K562 (cell line): Measurements from ENCODE around the gene EIPR1. TPM values are rescaled to one million over a fixed set of nuclear protein-coding genes. Genes with fewer than 3 reads are reported as not detected.

ENCODE experiments used
- ATAC-seq: fragments of 200-7000 bp; cut with Tn5 transposase; 3 replicates; pipeline ENCODE4 v1.9.1; 2020; ENCODE audit warnings: moderate library complexity
- BruUV-seq: library from RNA; stranded (reverse); fragments of 400-500 nt; replicated peaks from 2 replicates; lab custom pipeline; 2021; lab: Mats Ljungman, UMichigan
- CTCF ChIA-PET: fragments of 300-600 bp; formaldehyde crosslinking; extraction: SDS; loops from one replicate; lab custom pipeline; 2021; ENCODE audit warnings: low intra/inter-chr PET ratio; lab: Yijun Ruan, JAX
- POLR2A ChIA-PET: fragments of 300-600, 350-650 bp; sonication (Branson Sonifier 250); formaldehyde crosslinking; extraction: SDS; loops from one replicate; lab custom pipeline; 2021; ENCODE audit warnings: antibody characterized with exemption, inconsistent platforms; lab: Yijun Ruan, JAX
- DNase-seq, 4 experiments: peaks; one replicate each; pipeline versions ENCODE4 v3.0.0 to v3.0.0-alpha.2; 2011 to 2018; ENCODE audit warnings: low spot score in 3 of 4, mixed read lengths in 3 of 4; ENCODE audit errors: extremely low read depth in 1 of 4
- FAIRE-seq: peaks from 2 replicates; lab custom pipeline; 2011; peaks lifted over from hg19 to GRCh38; lab: Jason Lieb, UNC
- H2AFZ ChIP-seq: 2 replicates; pipeline ENCODE4 v1.6.0; 2011; ENCODE audit warnings: low read depth, low read length, control low read depth, inconsistent platforms
- H3K27ac ChIP-seq: fragments of 200-600 bp; 3 replicates; pipeline ENCODE4 v1.8.0; 2011; ENCODE audit warnings: low read depth, mild to moderate bottlenecking, control low read depth, inconsistent platforms, low read length, moderate library complexity, mixed read lengths; ENCODE audit errors: extremely low read depth
- H3K27me3 ChIP-seq, 2 experiments: fragments of 300-600 bp in 1 of 2; 2 replicates in 1 of 2; 3 replicates in 1 of 2; pipeline versions ENCODE4 v1.6.0 to v1.8.0; 2011; ENCODE audit warnings: inconsistent platforms in 2 of 2, low read length in 2 of 2, mild to moderate bottlenecking in 1 of 2, mixed read lengths in 1 of 2, moderate library complexity in 1 of 2; ENCODE audit not compliant: control insufficient read depth in 2 of 2, insufficient read depth in 2 of 2
- H3K36me3 ChIP-seq: fragments of 300-600 bp; 3 replicates; pipeline ENCODE4 v1.8.0; 2011; ENCODE audit warnings: mild to moderate bottlenecking, low read length, inconsistent platforms; ENCODE audit not compliant: control insufficient read depth, insufficient read depth
- H3K4me1 ChIP-seq, 2 experiments: fragments of 200-600 bp in 1 of 2; replicated peaks in 1 of 2; 2 replicates in 1 of 2; 3 replicates in 1 of 2; pipeline versions ENCODE4 v1.5.1 to v1.8.0; 2011; ENCODE audit warnings: inconsistent platforms in 2 of 2, low read length in 2 of 2, mild to moderate bottlenecking in 1 of 2, mixed read lengths in 1 of 2, moderate library complexity in 1 of 2; ENCODE audit not compliant: control insufficient read depth in 2 of 2, insufficient read depth in 2 of 2
- H3K4me2 ChIP-seq: 2 replicates; pipeline ENCODE4 v1.6.1; 2011; ENCODE audit warnings: low read length, control low read depth, inconsistent platforms, mixed read lengths; ENCODE audit not compliant: insufficient read depth
- H3K4me3 ChIP-seq: fragments of 200-600 bp; sonication (generic), shearing (Covaris generic); 2 replicates; pipeline ENCODE4 v1.5.1; 2016; ENCODE audit warnings: control low read depth, inconsistent platforms
- H3K79me2 ChIP-seq: fragments of 200-600 bp; 3 replicates; pipeline ENCODE4 v1.8.0; 2011; ENCODE audit warnings: low read length, inconsistent platforms; ENCODE audit not compliant: control insufficient read depth, insufficient read depth
- H3K9ac ChIP-seq, 2 experiments: 2 replicates each; pipeline versions ENCODE4 v1.6.0 to v1.6.1; 2011; ENCODE audit warnings: low read depth in 2 of 2, low read length in 2 of 2, control low read depth in 1 of 2, inconsistent platforms in 1 of 2, mild to moderate bottlenecking in 1 of 2, mixed read lengths in 1 of 2; ENCODE audit not compliant: insufficient read depth in 1 of 2
- H3K9me1 ChIP-seq: one replicate; pipeline ENCODE4 v1.6.0; 2011; ENCODE audit warnings: inconsistent platforms, mild to moderate bottlenecking, low read length, moderate library complexity; ENCODE audit not compliant: control insufficient read depth, insufficient read depth
- H3K9me3 ChIP-seq: replicated peaks from 2 replicates; pipeline ENCODE4 v1.5.1; 2011; ENCODE audit warnings: low read depth, low read length, inconsistent platforms; ENCODE audit not compliant: control insufficient read depth, insufficient read depth
- H4K20me1 ChIP-seq: replicated peaks from 2 replicates; pipeline ENCODE4 v1.6.1; 2011; ENCODE audit warnings: low read length, inconsistent platforms, mixed read lengths; ENCODE audit not compliant: control insufficient read depth, insufficient read depth
- ARHGAP35 ChIP-seq: fragments of 450-650 bp; IDR thresholded peaks from 2 replicates; pipeline ENCODE4 v1.6.1; 2018; ENCODE audit not compliant: partially characterized antibody
- C11orf30 ChIP-seq: fragments of 450-650 bp; IDR thresholded peaks from 2 replicates; pipeline ENCODE4 v1.6.1; 2016; ENCODE audit warnings: low read depth, mild to moderate bottlenecking
- EGR1 ChIP-seq: fragments of 450-650 bp; conservative IDR thresholded peaks from 2 replicates; pipeline ENCODE4 v1.6.1; 2017; ENCODE audit warnings: mild to moderate bottlenecking
- NELFE ChIP-seq: IDR thresholded peaks from 2 replicates; pipeline ENCODE4 v1.6.1; 2011; ENCODE audit warnings: mild to moderate bottlenecking; ENCODE audit not compliant: insufficient read depth, insufficient read length
- NR1H2 ChIP-seq: sonication (generic); formaldehyde crosslinking; IDR thresholded peaks from 2 replicates; pipeline ENCODE4 v1.4.0; 2020; ENCODE audit warnings: mild to moderate bottlenecking, missing genetic modification reagents
- SNRNP70 ChIP-seq: fragments of 200-400 bp; formaldehyde crosslinking; optimal IDR thresholded peaks from 2 replicates; pipeline ENCODE3; 2017; ENCODE audit warnings: low read depth, low read length
- SRSF3 ChIP-seq: fragments of 200-400 bp; formaldehyde crosslinking; IDR thresholded peaks from 2 replicates; pipeline ENCODE4 v1.6.1; 2016; ENCODE audit warnings: mild to moderate bottlenecking, low read length, moderate library complexity; ENCODE audit not compliant: insufficient read depth
- TBL1XR1 ChIP-seq, 2 experiments: IDR thresholded peaks; 2 replicates each; pipeline ENCODE4 v1.6.1; 2012; ENCODE audit warnings: improper control_type of control experiment in 2 of 2, low read length in 2 of 2, mild to moderate bottlenecking in 1 of 2
- TCFL5 ChIP-seq: fragments of 250-450 bp; sonication (Bioruptor Pico); conservative IDR thresholded peaks from 2 replicates; pipeline ENCODE4 v1.6.1; 2021; ENCODE audit warnings: mild to moderate bottlenecking, moderate library complexity, matching md5 sums
- ZNF24 ChIP-seq: fragments of 450-650 bp; IDR thresholded peaks from 2 replicates; pipeline ENCODE4 v1.6.1; 2016
- ZSCAN32 ChIP-seq: fragments of 450-650 bp; formaldehyde crosslinking; IDR thresholded peaks from 2 replicates; pipeline ENCODE4 v1.4.0; 2020; ENCODE audit warnings: mild to moderate bottlenecking, moderate library complexity
- WGBS: fragments of 100-300 bp; shearing (Covaris generic); methylation state at CpG from one replicate; pipeline ENCODE4 v1.1.6; 2016; ENCODE audit warnings: low coverage, mixed read lengths; ENCODE audit not compliant: insufficient coverage; ENCODE audit errors: missing lambda C conversion rate; 5-methylcytosine and 5-hydroxymethylcytosine counted together
- in situ Hi-C: fragments of 300-500 bp; cut with MboI; formaldehyde crosslinking; loops from 4 replicates; pipeline ENCODE4 v1.15.0; 2018; ENCODE audit warnings: inconsistent platforms, mixed read lengths
- intact Hi-C: fragments of 100-400 bp; cut with micrococcal nuclease; formaldehyde crosslinking; loops from 2 replicates; pipeline ENCODE4 v1.14.2; 2022
- polyA plus RNA-seq, 8 experiments: library from polyadenylated mRNA; depleted of rRNA in 4 of 8; stranded (reverse) in 5 of 8; unstranded in 3 of 8; fragments of >200 nt; fragmentation: Nextera tagmentation in 2 of 8; fragmentation: Illumina TruSeq in 1 of 8; extraction: Ambion mirVana in 2 of 8; extraction: Trizol in 1 of 8; gene quantifications; 2 replicates each; pipeline versions ENCODE4 v1.2.1 to v1.2.3, GENCODE V29; 2011 to 2014; ENCODE audit warnings: inconsistent platforms in 1 of 8, missing spikeins in 1 of 8
- total RNA-seq, 7 experiments: library from RNA; depleted of rRNA in 6 of 7; stranded (reverse); fragments of >200 nt in 6 of 7; fragmentation: Illumina TruSeq in 2 of 7; extraction: Trizol in 2 of 7; gene quantifications; 2 replicates each; pipeline versions ENCODE4 v1.2.1 to v1.2.3, GENCODE V29; 2011 to 2021; ENCODE audit warnings: low replicate concordance in 1 of 7
- TF ChIP-seq, protein P1 (sequence below): fragments of 200-800 bp; sonication (Bioruptor generic); IDR thresholded peaks from 2 replicates; pipeline ENCODE4 v1.6.1; 2017; ENCODE audit warnings: missing genetic modification characterization, missing compliant biosample characterization
- TF ChIP-seq, protein P2 (sequence below), 2 experiments: fragments of 200-800 bp in 1 of 2; sonication (Bioruptor generic) in 1 of 2; sonication (generic) in 1 of 2; formaldehyde crosslinking in 1 of 2; IDR thresholded peaks in 1 of 2; conservative IDR thresholded peaks in 1 of 2; 2 replicates each; pipeline versions ENCODE4 v1.5.0 to v1.6.1; 2016 to 2020; ENCODE audit warnings: missing compliant biosample characterization in 1 of 2, missing genetic modification characterization in 1 of 2, missing genetic modification reagents in 1 of 2
- TF ChIP-seq, protein P3 (sequence below), 2 experiments: IDR thresholded peaks; 2 replicates each; pipeline ENCODE4 v1.6.1; 2011; ENCODE audit warnings: borderline replicate concordance in 1 of 2, control low read depth in 1 of 2, low read depth in 1 of 2, low read length in 1 of 2, mild to moderate bottlenecking in 1 of 2, mixed read lengths in 1 of 2, moderate library complexity in 1 of 2; ENCODE audit not compliant: insufficient read depth in 1 of 2, insufficient read length in 1 of 2, poor library complexity in 1 of 2, severe bottlenecking in 1 of 2; ENCODE audit errors: extremely low read depth in 1 of 2
- TF ChIP-seq, protein P4 (sequence below): sonication (generic); formaldehyde crosslinking; IDR thresholded peaks from 2 replicates; pipeline ENCODE4 v1.9.0; 2022; ENCODE audit warnings: mild to moderate bottlenecking, missing genetic modification reagents

EIPR1 gene
- total and polyA plus RNA-seq, 9 of the 15 experiments (the other 6 are each of a cell fraction or from before 2014, with no cell fraction given) = 19.9 to 54.4 (median 35.9) TPM

DNA sequence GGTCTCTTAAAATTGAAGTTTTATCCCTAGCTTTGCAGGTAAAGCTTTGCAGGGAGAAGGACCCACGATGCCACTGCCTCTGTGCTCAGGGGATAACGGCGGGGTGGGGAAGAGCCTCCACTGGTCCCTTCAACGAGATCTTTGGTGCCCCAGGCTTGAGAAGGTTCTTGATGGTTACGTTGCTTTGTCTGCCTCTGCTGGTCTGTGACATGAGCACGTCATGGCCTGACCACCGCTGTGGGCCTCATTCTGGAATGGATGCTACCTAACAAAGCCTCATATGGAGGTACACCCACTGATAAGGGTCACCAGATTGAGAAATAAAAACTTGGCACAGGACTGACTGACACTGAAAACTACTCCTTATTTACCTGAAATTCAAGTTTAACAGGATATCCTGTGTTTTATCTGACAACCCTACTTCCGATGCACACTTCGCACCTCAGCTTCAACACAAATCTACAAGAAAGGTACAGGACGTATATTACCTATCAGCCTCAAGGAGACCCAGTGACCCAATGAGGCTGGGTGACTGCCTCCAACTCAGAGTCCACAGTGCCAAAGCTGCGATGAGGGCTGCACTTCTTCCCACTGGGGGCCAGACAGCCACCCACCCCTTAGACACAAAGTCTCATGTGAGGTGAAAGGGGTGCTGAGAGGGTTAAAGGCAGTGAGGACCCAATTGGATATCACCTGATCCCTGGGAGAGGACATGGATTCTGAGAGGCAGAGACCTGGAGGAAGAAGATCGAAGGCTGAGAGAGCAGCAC, 64.9 kb downstream of the EIPR1 start:
- no peak for TF ChIP-seq EGR1
- TF ChIP-seq, protein P1, sequence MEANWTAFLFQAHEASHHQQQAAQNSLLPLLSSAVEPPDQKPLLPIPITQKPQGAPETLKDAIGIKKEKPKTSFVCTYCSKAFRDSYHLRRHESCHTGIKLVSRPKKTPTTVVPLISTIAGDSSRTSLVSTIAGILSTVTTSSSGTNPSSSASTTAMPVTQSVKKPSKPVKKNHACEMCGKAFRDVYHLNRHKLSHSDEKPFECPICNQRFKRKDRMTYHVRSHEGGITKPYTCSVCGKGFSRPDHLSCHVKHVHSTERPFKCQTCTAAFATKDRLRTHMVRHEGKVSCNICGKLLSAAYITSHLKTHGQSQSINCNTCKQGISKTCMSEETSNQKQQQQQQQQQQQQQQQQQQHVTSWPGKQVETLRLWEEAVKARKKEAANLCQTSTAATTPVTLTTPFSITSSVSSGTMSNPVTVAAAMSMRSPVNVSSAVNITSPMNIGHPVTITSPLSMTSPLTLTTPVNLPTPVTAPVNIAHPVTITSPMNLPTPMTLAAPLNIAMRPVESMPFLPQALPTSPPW = no peak
- TF ChIP-seq NR1H2 (CRISPR knock-in tag) = no peak
- TF ChIP-seq ZSCAN32 (CRISPR knock-in tag) = no peak
- TF ChIP-seq C11orf30 = no peak
- TF ChIP-seq, protein P2, sequence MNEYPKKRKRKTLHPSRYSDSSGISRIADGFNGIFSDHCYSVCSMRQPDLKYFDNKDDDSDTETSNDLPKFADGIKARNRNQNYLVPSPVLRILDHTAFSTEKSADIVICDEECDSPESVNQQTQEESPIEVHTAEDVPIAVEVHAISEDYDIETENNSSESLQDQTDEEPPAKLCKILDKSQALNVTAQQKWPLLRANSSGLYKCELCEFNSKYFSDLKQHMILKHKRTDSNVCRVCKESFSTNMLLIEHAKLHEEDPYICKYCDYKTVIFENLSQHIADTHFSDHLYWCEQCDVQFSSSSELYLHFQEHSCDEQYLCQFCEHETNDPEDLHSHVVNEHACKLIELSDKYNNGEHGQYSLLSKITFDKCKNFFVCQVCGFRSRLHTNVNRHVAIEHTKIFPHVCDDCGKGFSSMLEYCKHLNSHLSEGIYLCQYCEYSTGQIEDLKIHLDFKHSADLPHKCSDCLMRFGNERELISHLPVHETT (CRISPR knock-in tag; conservative IDR thresholded peaks at IDR 0.05 in 1 of 2, IDR thresholded peaks at IDR 0.05 in 1 of 2) = no peak
- TF ChIP-seq TBL1XR1 (IDR thresholded peaks at IDR 0.05; ENCODE audit: low read length in 2 of 2) = no peak
- TF ChIP-seq, protein P3, sequence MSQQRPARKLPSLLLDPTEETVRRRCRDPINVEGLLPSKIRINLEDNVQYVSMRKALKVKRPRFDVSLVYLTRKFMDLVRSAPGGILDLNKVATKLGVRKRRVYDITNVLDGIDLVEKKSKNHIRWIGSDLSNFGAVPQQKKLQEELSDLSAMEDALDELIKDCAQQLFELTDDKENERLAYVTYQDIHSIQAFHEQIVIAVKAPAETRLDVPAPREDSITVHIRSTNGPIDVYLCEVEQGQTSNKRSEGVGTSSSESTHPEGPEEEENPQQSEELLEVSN (IDR thresholded peaks at IDR 0.05; ENCODE audit: borderline replicate concordance in 1 of 2, extremely low read depth in 1 of 2, insufficient read depth in 1 of 2, insufficient read length in 1 of 2, low read depth in 1 of 2, low read length in 1 of 2, poor library complexity in 1 of 2, severe bottlenecking in 1 of 2) = no peak
- TF ChIP-seq SRSF3 = no peak
- no peak for TF ChIP-seq SNRNP70
- no peak for TF ChIP-seq ZNF24
- TF ChIP-seq, protein P4, sequence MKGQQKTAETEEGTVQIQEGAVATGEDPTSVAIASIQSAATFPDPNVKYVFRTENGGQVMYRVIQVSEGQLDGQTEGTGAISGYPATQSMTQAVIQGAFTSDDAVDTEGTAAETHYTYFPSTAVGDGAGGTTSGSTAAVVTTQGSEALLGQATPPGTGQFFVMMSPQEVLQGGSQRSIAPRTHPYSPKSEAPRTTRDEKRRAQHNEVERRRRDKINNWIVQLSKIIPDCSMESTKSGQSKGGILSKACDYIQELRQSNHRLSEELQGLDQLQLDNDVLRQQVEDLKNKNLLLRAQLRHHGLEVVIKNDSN = no peak
- no peak for TF ChIP-seq TCFL5
- no peak for TF ChIP-seq NELFE
- no peak for TF ChIP-seq ARHGAP35
- Histone ChIP-seq H3K79me2 (peaks cover 3% of the 10 kb centered on the region; the same call in 1 of the 3 replicates), H3K4me2 (no peak overlapping the region), H3K9me1 (no peaks in the 10 kb centered on the region), H3K9me3 (no peaks in the 10 kb centered on the region), H3K9ac (no peak overlapping the region), H3K4me3 (no peak overlapping the region), H2AFZ (no peak overlapping the region), H3K27me3 (no peaks in the 10 kb centered on the region), H3K4me1 (peaks cover 0 to 13% of the 10 kb centered on the region in 2 experiments; a peak in 1 of 5 replicates), H4K20me1 (0 out of 2 replicates have a peak, but pooled peaks cover 8% of the 10 kb centered on the region), H3K36me3 (peaks cover 2% of the 10 kb centered on the region; the same call in 1 of the 3 replicates), H3K27ac (no peak overlapping the region)
- ATAC-seq (no peak), FAIRE-seq (no peak), DNase-seq (no peak)
- WGBS = 87% methylated on average over 12 of the region's 12 CpGs
- intact Hi-C loops (no loop called here), in situ Hi-C loops (no loop called here)
- POLR2A ChIA-PET = no interaction called here
- CTCF ChIA-PET = no interaction called here
- BruUV-seq = no TSS peak
